Measurements from ENCODE around the gene DUSP1. TPM values are rescaled to one million over a fixed set of nuclear protein-coding genes. Genes with fewer than 3 reads are reported as not detected.
A peak's percentile ranks its signal among the peaks of the same experiment; 100 is the strongest.

Gene DUSP1
- total RNA-seq, 2 donors from 2014 or later = 9.2 to 11.0 TPM

DNA sequence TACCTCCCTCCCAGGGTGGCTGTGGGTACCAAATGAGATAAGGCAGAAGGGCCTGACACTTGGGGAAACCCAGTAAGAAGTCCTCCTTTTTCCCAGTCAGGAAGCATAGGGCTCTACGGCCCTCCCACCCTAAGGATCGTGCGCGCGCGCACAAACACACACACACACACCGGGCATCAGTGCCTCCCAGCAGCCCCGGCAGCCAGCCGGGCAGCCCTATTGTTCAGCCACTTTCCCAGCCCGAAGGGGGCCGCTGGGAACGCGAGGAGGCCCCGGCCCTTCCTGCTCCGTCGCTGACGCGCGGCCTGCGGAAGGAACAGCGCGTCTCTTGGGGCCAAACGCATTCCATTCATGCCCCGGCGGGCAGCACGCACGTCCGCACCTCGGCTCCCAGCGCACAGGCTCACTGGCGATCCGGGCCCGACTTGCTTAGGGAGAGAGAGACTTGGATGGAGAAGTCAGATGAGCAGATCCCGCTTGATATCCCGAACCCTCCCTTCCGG, 22.6 kb downstream of the DUSP1 start:
- peak overlapping the region; percentile 44 for H3K4me3 Mint-ChIP-seq
- H3K27me3 Mint-ChIP-seq (ENCODE audit: insufficient read depth) = peaks cover 60% of the 10 kb centered on the region
- no peak overlapping the region for H3K27ac ChIP-seq (ENCODE audit: low read depth, low read length)

DNA sequence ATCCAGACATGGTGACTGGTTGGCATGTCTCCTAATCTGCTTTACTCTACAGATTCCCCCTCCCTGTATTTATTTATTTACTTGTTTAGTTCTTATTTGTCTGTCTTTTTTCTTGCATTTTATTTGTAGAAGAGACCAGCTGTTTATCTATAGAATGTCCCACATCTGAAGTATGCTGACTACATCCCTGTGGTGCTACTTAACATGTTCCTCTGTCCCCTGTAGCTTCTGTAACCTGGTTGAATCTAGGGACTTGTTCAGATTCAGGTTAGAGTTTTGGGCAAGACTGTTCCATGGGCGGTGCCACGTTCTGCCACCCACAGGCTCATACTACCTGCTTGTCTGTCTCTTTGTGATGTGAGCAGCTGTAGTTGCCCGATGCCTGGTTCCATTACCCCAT, 23.5 kb downstream of the DUSP1 start:
- no peaks in the 10 kb centered on the region for H3K36me3 ChIP-seq (ENCODE audit: control insufficient read depth, insufficient read depth, low read length)
- Mint-ChIP-seq H3K4me1 (peaks cover 2% of the 10 kb centered on the region), H3K27me3 (ENCODE audit: insufficient read depth) (peaks cover 56% of the 10 kb centered on the region), H3K27ac (no peak overlapping the region), H3K4me3 (no peak overlapping the region), H3K36me3 (ENCODE audit: low read depth) (no peaks in the 10 kb centered on the region), H3K9me3 (peaks cover 23% of the 10 kb centered on the region)
- H3K4me1 ChIP-seq (ENCODE audit: control insufficient read depth, insufficient read depth, low read length) = no peaks in the 10 kb centered on the region
- TF ChIP-seq, protein P1, sequence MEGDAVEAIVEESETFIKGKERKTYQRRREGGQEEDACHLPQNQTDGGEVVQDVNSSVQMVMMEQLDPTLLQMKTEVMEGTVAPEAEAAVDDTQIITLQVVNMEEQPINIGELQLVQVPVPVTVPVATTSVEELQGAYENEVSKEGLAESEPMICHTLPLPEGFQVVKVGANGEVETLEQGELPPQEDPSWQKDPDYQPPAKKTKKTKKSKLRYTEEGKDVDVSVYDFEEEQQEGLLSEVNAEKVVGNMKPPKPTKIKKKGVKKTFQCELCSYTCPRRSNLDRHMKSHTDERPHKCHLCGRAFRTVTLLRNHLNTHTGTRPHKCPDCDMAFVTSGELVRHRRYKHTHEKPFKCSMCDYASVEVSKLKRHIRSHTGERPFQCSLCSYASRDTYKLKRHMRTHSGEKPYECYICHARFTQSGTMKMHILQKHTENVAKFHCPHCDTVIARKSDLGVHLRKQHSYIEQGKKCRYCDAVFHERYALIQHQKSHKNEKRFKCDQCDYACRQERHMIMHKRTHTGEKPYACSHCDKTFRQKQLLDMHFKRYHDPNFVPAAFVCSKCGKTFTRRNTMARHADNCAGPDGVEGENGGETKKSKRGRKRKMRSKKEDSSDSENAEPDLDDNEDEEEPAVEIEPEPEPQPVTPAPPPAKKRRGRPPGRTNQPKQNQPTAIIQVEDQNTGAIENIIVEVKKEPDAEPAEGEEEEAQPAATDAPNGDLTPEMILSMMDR (conservative IDR thresholded peaks at IDR 0.05) = no peak
- no peak overlapping the region for H3K9ac ChIP-seq (ENCODE audit: extremely low read depth, low read length, poor library complexity, severe bottlenecking)
- WGBS, 2 experiments (ENCODE audit: insufficient coverage in 1 of 2, insufficient read length in 1 of 2) = 0 to 63% methylated on average over 1 to 3 of the region's 3 CpGs
- H3K4me3 ChIP-seq (ENCODE audit: low read length) = no peak overlapping the region
- H3K27ac ChIP-seq (ENCODE audit: low read depth, low read length) = no peak overlapping the region
- DNase-seq = no peak
- peaks cover 14% of the 10 kb centered on the region for H3K9me3 ChIP-seq (ENCODE audit: control insufficient read depth, low read length)
- H3K27me3 ChIP-seq (ENCODE audit: control insufficient read depth, insufficient read depth, low read length, poor library complexity, severe bottlenecking) = no peaks in the 10 kb centered on the region

More for the DNA sequence above, 22.6 kb downstream of the DUSP1 start:
- Mint-ChIP-seq H3K36me3 (ENCODE audit: low read depth) (no peaks in the 10 kb centered on the region), H3K9me3 (peaks cover 23% of the 10 kb centered on the region), H3K27ac (peak overlapping the region; percentile 52), H3K4me1 (peaks cover 2% of the 10 kb centered on the region)
- DNase-seq = peak; percentile 87
- TF ChIP-seq, protein P1 (conservative IDR thresholded peaks at IDR 0.05) = no peak
- H3K9me3 ChIP-seq (ENCODE audit: control insufficient read depth, low read length) = peaks cover 14% of the 10 kb centered on the region
- H3K27me3 ChIP-seq (ENCODE audit: control insufficient read depth, insufficient read depth, low read length, poor library complexity, severe bottlenecking) = no peaks in the 10 kb centered on the region
- WGBS, 2 experiments (ENCODE audit: insufficient coverage in 1 of 2, insufficient read length in 1 of 2) = 95 to 96% methylated on average over 33 to 36 of the region's 36 CpGs
- H3K9ac ChIP-seq (ENCODE audit: extremely low read depth, low read length, poor library complexity, severe bottlenecking) = no peak overlapping the region
- H3K4me3 ChIP-seq (ENCODE audit: low read length) = no peak overlapping the region
- no peaks in the 10 kb centered on the region for H3K36me3 ChIP-seq (ENCODE audit: control insufficient read depth, insufficient read depth, low read length)
- H3K4me1 ChIP-seq (ENCODE audit: control insufficient read depth, insufficient read depth, low read length) = no peaks in the 10 kb centered on the region

DNA sequence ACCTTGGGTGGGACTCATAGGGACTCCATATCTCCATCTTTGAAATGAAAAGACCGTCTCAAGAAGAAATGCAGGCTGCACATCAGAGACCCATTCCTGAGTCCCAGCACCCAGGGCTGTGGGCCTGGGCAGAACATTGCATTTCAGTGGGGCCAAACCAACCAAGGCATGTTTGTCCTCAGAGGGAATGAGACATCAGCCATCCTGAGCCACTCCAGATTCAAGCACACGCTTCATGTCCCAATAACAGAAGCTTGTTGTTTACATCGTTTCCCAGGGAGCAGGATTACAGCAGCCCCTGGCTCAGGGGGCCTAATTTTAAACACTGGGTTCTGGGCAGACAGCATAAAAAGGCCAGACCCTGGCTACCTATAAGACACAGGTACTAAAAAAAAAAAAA, 24.3 kb downstream of the DUSP1 start:
- Mint-ChIP-seq H3K4me1 (peaks cover 2% of the 10 kb centered on the region), H3K27me3 (ENCODE audit: insufficient read depth) (peaks cover 50% of the 10 kb centered on the region), H3K4me3 (no peak overlapping the region), H3K27ac (no peak overlapping the region), H3K9me3 (peaks cover 23% of the 10 kb centered on the region), H3K36me3 (ENCODE audit: low read depth) (no peaks in the 10 kb centered on the region)
- WGBS, 2 experiments (ENCODE audit: insufficient coverage in 1 of 2, insufficient read length in 1 of 2) = 94 to 100% methylated on average over 1 to 3 of the region's 3 CpGs
- DNase-seq = no peak
- Histone ChIP-seq H3K4me3 (ENCODE audit: low read length) (no peak overlapping the region), H3K9ac (ENCODE audit: extremely low read depth, low read length, poor library complexity, severe bottlenecking) (no peak overlapping the region), H3K27me3 (ENCODE audit: control insufficient read depth, insufficient read depth, low read length, poor library complexity, severe bottlenecking) (no peaks in the 10 kb centered on the region), H3K9me3 (ENCODE audit: control insufficient read depth, low read length) (peaks cover 14% of the 10 kb centered on the region), H3K27ac (ENCODE audit: low read depth, low read length) (no peak overlapping the region), H3K4me1 (ENCODE audit: control insufficient read depth, insufficient read depth, low read length) (no peaks in the 10 kb centered on the region), H3K36me3 (ENCODE audit: control insufficient read depth, insufficient read depth, low read length) (no peaks in the 10 kb centered on the region)
- TF ChIP-seq, protein P1 (conservative IDR thresholded peaks at IDR 0.05) = no peak
